HS-5 (cell line): ENCODE data around the gene DET1.
"Not testable (repeated sequence)": the region's sequence is repeated elsewhere in the genome, so short reads cannot be mapped to it uniquely, and the experiment has no call there.

Experiments
- DNase-seq: peaks from one replicate; pipeline ENCODE4 v3.0.0-alpha.2; 2012; ENCODE audit warnings: low read depth

The DET1 gene

GRCh38 chr15:88497109-88497765, 49.2 kb downstream of the DET1 start:
- no peak for DNase-seq

GRCh38 chr15:88493844-88494243, 52.6 kb downstream of the DET1 start:
- DNase-seq = no peak

DNA sequence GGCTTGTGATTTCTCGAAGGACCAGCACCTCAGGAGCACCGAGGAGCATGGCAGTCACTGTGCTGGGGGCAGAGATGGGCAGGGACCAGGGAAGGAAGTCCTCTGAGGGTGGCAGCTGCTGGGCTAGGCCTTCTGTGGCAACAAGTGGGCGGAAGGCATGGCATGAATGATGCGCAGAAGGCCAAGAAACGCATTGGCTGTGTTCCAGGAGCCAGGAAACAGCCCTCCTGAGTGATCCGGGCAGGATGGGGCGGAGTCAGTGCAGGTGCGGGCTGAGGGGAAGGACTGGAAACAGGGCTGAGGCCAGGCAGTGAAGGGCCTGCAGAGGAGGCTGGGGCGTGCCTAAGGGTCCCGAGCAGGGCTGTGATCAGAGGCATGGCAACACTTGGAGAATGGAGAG, 55.3 kb downstream of the DET1 start:
- DNase-seq = no peak

GRCh38 chr15:88490036-88490435, 56.4 kb downstream of the DET1 start:
- no peak for DNase-seq

DNA sequence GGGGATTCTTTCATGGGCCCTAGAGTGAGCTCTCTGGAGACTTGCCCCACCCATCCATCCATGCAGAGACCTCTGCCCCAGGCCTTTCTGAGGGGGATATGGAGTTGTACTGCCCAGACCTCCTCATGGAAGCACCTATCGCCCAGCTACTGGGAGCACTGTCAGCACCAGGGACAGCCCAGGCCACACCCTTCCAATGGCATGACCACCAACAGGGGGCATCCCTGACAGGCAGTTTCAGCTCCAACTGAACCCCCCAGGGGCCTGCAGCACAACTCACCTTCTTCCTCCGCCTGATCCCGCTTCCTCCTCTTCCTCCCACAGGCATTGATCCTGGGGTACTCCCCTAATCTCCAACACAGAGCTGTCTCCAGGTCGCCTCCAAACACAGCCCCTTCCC, 57.2 kb downstream of the DET1 start:
- DNase-seq = no peak

GRCh38 chr15:88487796-88488523, 58.5 kb downstream of the DET1 start:
- no peak for DNase-seq

DNA sequence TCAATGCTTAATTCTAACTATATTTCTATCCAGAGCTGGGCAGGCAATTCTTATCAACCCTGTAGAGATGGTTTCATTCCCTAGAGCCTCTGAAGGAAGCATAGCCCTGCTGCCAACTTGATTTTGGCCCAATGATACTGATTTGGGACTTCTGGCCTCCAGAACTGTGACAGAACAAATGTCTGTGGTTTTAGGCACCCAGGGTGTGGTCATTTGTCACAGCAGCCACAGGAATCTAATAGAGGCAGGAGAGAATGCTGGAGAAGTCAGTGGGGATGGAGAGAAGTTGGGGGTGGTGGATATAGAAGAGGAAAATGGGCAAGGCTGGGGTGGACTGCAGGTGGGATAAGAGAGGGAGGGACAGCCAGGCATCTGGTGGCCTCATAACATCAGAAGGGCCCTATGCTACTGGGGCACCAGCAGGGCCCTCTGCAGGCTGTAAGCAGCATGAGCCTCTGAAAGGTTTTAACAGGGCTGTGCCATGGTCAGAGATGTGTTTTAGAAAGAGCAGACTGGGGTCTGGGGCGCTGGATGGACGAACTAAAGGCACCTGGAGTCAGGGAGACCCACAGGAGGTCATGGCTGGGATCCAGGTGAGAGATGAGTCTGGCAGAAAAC, 59.2 kb downstream of the DET1 start:
- no peak for DNase-seq

GRCh38 chr15:88484682-88485331, 61.7 kb downstream of the DET1 start:
- DNase-seq = no peak

- DNase-seq = no peak
Observed at GRCh38 chr15:88482263-88482662, 64.2 kb downstream of the DET1 start.

- DNase-seq = no peak
Observed at GRCh38 chr15:88480981-88481380, 65.5 kb downstream of the DET1 start.

- no peak for DNase-seq
Observed at GRCh38 chr15:88479169-88479568, 67.3 kb downstream of the DET1 start.

GRCh38 chr15:88477904-88478303, 68.6 kb downstream of the DET1 start:
- no peak for DNase-seq

DNA sequence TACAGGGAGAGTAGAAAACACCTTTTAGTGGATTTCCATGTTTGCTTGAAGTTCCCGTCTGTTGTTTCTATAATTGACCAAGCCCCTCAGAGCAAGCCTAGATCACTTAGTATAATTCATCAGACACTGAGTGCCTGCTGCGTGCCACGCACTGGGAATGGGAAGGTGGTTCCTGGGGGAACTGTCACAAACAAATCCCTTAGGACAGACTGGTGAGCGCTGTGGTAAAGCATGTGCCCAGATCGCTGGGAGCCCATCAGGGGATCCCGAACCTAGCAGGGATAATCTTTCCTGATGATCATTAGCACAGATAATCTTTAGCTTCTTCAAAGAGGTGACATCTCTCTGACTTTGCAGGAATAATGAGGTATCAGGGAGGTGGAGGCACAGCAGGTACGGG, 69.4 kb downstream of the DET1 start:
- DNase-seq = no peak

GRCh38 chr15:88476635-88477060, 69.8 kb downstream of the DET1 start:
- DNase-seq = no peak

GRCh38 chr15:88473661-88474293, 72.7 kb downstream of the DET1 start:
- DNase-seq = not testable (repeated sequence)

GRCh38 chr15:88472225-88472624, 74.3 kb downstream of the DET1 start:
- DNase-seq = no peak

GRCh38 chr15:88470625-88471372, 75.7 kb downstream of the DET1 start:
- no peak for DNase-seq

DNA sequence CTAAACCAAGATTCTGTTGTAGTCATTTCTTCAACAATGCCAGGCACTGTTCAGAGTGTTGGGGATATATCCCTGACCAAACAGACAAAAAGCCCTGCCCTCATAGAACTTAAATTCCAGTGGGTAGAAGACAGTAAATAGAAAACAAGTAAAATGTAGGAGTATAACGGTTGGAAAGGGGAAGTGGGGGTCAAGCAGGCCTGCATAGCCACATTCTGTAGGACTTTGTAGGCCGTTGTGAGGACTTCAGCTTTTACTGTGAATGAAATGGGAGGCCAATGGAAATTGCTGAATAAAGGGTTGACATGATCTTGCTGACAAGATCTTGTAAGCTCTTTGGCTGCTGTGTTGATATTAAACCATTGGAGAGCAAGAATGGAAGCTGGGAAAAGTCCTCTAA, 77.2 kb downstream of the DET1 start:
- no peak for DNase-seq

DNA sequence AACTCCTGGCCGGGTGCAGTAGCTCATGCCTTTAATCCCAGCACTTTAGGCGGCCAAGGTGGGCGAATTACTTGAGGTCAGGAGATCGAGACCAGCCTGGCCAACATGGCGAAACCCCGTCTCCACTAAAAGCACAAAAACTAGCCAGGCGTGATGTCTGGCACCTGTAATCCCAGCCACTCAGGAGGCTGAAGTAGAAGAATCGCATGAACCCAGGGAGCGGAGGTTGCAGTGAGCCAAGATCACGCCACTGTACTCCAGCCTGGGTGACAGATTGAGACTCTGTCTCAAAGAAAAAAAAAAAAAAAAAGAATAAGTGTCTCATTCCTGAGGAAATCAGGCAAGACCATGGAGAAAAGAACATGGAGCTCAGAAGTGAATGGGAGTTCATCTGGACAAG, 77.8 kb downstream of the DET1 start:
- DNase-seq = not testable (repeated sequence)

DNA sequence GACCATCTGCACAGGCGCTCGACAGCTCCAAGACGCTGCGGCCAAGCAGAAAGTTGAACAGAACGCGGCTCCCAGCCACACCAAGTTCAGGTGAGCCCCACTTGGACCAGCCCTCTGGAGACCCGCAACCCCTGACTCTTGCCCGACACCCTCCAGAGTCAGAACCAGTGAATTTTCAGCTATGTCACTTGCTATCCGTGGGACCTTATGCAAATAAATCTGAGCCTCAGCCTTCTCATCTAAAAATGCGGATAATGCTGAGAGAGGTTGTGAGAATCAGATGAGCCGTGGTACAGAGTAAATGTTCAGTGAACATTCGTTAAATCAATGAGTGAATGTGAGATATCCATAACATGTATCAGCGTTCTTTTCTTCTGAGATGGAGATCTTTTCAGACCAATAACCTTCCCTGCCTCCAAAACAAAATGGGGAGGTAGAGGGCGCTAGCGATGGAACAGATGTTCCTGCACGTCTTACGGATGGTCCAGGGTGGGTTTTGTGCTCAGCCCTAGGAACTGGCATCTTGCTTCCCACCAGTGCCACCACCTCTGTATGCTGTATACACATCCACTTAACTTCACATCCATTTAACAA, 78.4 kb downstream of the DET1 start:
- DNase-seq = no peak
